Keratinocyte (primary cell): Measurements from ENCODE around the gene CBY1. TPM values are rescaled to one million over a fixed set of nuclear protein-coding genes. Genes with fewer than 3 reads are reported as not detected.

Source experiments
- DNase-seq: peaks from one replicate; pipeline ENCODE4 v3.0.0-alpha.2; 2011; ENCODE audit warnings: low read depth, missing footprints, low spot score
- FAIRE-seq: peaks from 2 replicates; lab custom pipeline; 2011; peaks lifted over from hg19 to GRCh38; lab: Jason Lieb, UNC
- H2AFZ ChIP-seq: 2 replicates; pipeline ENCODE4 v1.6.0; 2012; ENCODE audit warnings: low read length, control low read depth, inconsistent platforms; ENCODE audit not compliant: control insufficient read depth
- H3K27ac ChIP-seq: 2 replicates; pipeline ENCODE4 v1.5.1; 2011; ENCODE audit warnings: low read length; ENCODE audit not compliant: control insufficient read depth, insufficient read depth
- H3K27me3 ChIP-seq: 3 replicates; pipeline ENCODE4 v1.6.0; 2011; ENCODE audit warnings: low read length; ENCODE audit not compliant: control insufficient read depth, insufficient read depth; ENCODE audit errors: extremely low read depth
- H3K36me3 ChIP-seq, 2 experiments: 2 replicates in 1 of 2; 3 replicates in 1 of 2; pipeline ENCODE4 v1.5.1; 2011; ENCODE audit warnings: low read length in 2 of 2, mild to moderate bottlenecking in 1 of 2; ENCODE audit not compliant: control insufficient read depth in 2 of 2, insufficient read depth in 2 of 2; ENCODE audit errors: extremely low read depth in 1 of 2
- H3K4me1 ChIP-seq: 3 replicates; pipeline ENCODE4 v1.5.1; 2011; ENCODE audit warnings: low read length; ENCODE audit not compliant: control insufficient read depth, insufficient read depth; ENCODE audit errors: extremely low read depth
- H3K4me2 ChIP-seq: 3 replicates; pipeline ENCODE4 v1.6.0; 2011; ENCODE audit warnings: low read depth, low read length; ENCODE audit not compliant: control insufficient read depth, insufficient read depth; ENCODE audit errors: extremely low read depth
- H3K4me3 ChIP-seq, 3 experiments: fragments of 200-600 bp in 1 of 3; sonication (generic) in 1 of 3; 2 replicates in 2 of 3; 3 replicates in 1 of 3; pipeline ENCODE4 v1.5.1; 2011 to 2016; ENCODE audit warnings: low read length in 3 of 3, mild to moderate bottlenecking in 3 of 3, control low read depth in 2 of 3, inconsistent platforms in 1 of 3, low read depth in 1 of 3, mixed read lengths in 1 of 3, mixed run types in 1 of 3, moderate library complexity in 1 of 3; ENCODE audit not compliant: control insufficient read depth in 2 of 3, insufficient read depth in 2 of 3; ENCODE audit errors: extremely low read depth in 1 of 3
- H3K79me2 ChIP-seq: 2 replicates; pipeline ENCODE4 v1.6.0; 2012; ENCODE audit warnings: low read length; ENCODE audit not compliant: control insufficient read depth, insufficient read depth
- H3K9ac ChIP-seq: 3 replicates; pipeline ENCODE4 v1.6.0; 2011; ENCODE audit warnings: low read length; ENCODE audit not compliant: control insufficient read depth, insufficient read depth; ENCODE audit errors: extremely low read depth
- H3K9me1 ChIP-seq: 3 replicates; pipeline ENCODE4 v1.6.0; 2011; ENCODE audit warnings: low read length; ENCODE audit not compliant: control insufficient read depth, insufficient read depth; ENCODE audit errors: extremely low read depth
- H3K9me3 ChIP-seq: 2 replicates; pipeline ENCODE4 v1.5.1; 2012; ENCODE audit warnings: low read depth, low read length; ENCODE audit not compliant: control insufficient read depth
- H4K20me1 ChIP-seq: 3 replicates; pipeline ENCODE4 v1.6.0; 2011; ENCODE audit warnings: low read length; ENCODE audit not compliant: control insufficient read depth, insufficient read depth; ENCODE audit errors: extremely low read depth
- CTCF ChIP-seq, 3 experiments: IDR thresholded peaks in 1 of 3; conservative IDR thresholded peaks in 1 of 3; optimal IDR thresholded peaks in 1 of 3; 2 replicates in 2 of 3; 3 replicates in 1 of 3; pipeline versions ENCODE3 to v1.5.1; 2011; ENCODE audit warnings: low read length in 3 of 3, mild to moderate bottlenecking in 3 of 3, moderate library complexity in 2 of 3, control low read depth in 1 of 3, inconsistent platforms in 1 of 3; ENCODE audit not compliant: insufficient read depth in 2 of 3; ENCODE audit errors: extremely low read depth in 1 of 3
- EZH2 ChIP-seq: IDR thresholded peaks from one replicate; pipeline ENCODE4 v1.6.1; 2012; ENCODE audit warnings: inconsistent platforms, mild to moderate bottlenecking, low read length, moderate library complexity
- dilution Hi-C: fragments of 300-500 bp; cut with MboI; formaldehyde crosslinking; loops from one replicate; pipeline ENCODE4 v1.7.0; 2020; ENCODE audit warnings: low sequenced_read_pairs; ENCODE audit not compliant: extremely low pct_ligation_motif_present
- polyA plus RNA-seq, 5 experiments: library from polyadenylated mRNA; depleted of rRNA in 3 of 5; stranded (reverse) in 3 of 5; stranded (forward) in 1 of 5; unstranded in 1 of 5; fragments of >200 nt; gene quantifications; 1 replicate in 1 of 5; 2 replicates in 3 of 5; 3 replicates in 1 of 5; pipeline versions ENCODE4 v1.2.1 to v1.2.3, GENCODE V29; 2011 to 2012; ENCODE audit warnings: missing spikeins in 2 of 5, low read depth in 1 of 5, low replicate concordance in 1 of 5

The CBY1 gene
- polyA plus RNA-seq, 1 donor (not counting 4 experiments of a cell fraction or from before 2014, with no cell fraction given): 40.3 TPM

- Histone ChIP-seq H3K27ac (no peak overlapping the region), H3K79me2 (no peaks in the 10 kb centered on the region), H3K9me1 (no peaks in the 10 kb centered on the region), H3K4me1 (no peaks in the 10 kb centered on the region), H4K20me1 (no peaks in the 10 kb centered on the region), H3K9ac (no peak overlapping the region), H2AFZ (no peak overlapping the region), H3K9me3 (no peaks in the 10 kb centered on the region), H3K4me3 (no peak overlapping the region), H3K27me3 (no peaks in the 10 kb centered on the region), H3K36me3 (no peaks in the 10 kb centered on the region), H3K4me2 (no peak overlapping the region)
- dilution Hi-C loops: no loop called here
- DNase-seq: no peak
- FAIRE-seq: no peak
- TF ChIP-seq EZH2 (no peak), CTCF (optimal IDR thresholded peaks at IDR 0.05 in 1 of 3, IDR thresholded peaks at IDR 0.05 in 1 of 3, conservative IDR thresholded peaks at IDR 0.05 in 1 of 3; ENCODE audit: extremely low read depth in 1 of 3, insufficient read depth in 2 of 3, low read length in 3 of 3) (no peak)
These were observed 27.3 kb upstream of the CBY1 start for GRCh38 chr22:38629108-38629507.

GRCh38 chr22:38631724-38632123 lies 24.7 kb upstream of the CBY1 start:
- Histone ChIP-seq H3K79me2 (no peaks in the 10 kb centered on the region), H3K4me3 (no peak overlapping the region), H3K4me1 (no peaks in the 10 kb centered on the region), H3K4me2 (no peak overlapping the region), H3K27ac (no peak overlapping the region), H3K9me3 (no peaks in the 10 kb centered on the region), H2AFZ (no peak overlapping the region), H3K9ac (no peak overlapping the region), H3K9me1 (no peaks in the 10 kb centered on the region), H4K20me1 (no peaks in the 10 kb centered on the region), H3K36me3 (no peaks in the 10 kb centered on the region), H3K27me3 (no peaks in the 10 kb centered on the region)
- dilution Hi-C loops: no loop called here
- FAIRE-seq (no peak), DNase-seq (no peak)
- TF ChIP-seq CTCF (optimal IDR thresholded peaks at IDR 0.05 in 1 of 3, IDR thresholded peaks at IDR 0.05 in 1 of 3, conservative IDR thresholded peaks at IDR 0.05 in 1 of 3; ENCODE audit: extremely low read depth in 1 of 3, insufficient read depth in 2 of 3, low read length in 3 of 3) (no peak), EZH2 (no peak)
